SK-N-SH treated with all-trans-retinoic acid at 6 μM for 48 hours (cell line): ENCODE results near the gene HHAT.

Source experiments
- ATAC-seq: fragments of 200-7000 bp; cut with Tn5 transposase; 3 replicates; pipeline ENCODE4 v1.9.1; 2020; ENCODE audit warnings: mild to moderate bottlenecking, moderate library complexity
- BACH2 ChIP-seq: fragments of 250-450 bp; sonication (Bioruptor Pico); IDR thresholded peaks from 2 replicates; pipeline ENCODE4 v1.9.0; 2021; ENCODE audit warnings: mild to moderate bottlenecking, borderline replicate concordance
- CSDC2 ChIP-seq: fragments of 250-450 bp; sonication (Bioruptor Pico); IDR thresholded peaks from 2 replicates; pipeline ENCODE4 v1.5.0; 2020; ENCODE audit warnings: mild to moderate bottlenecking, moderate library complexity
- GLIS3 ChIP-seq: fragments of 250-450 bp; sonication (Bioruptor Pico); IDR thresholded peaks from 2 replicates; pipeline ENCODE4 v1.5.0; 2020; ENCODE audit warnings: mild to moderate bottlenecking, moderate library complexity
- ISL1 ChIP-seq: fragments of 250-450 bp; sonication (Bioruptor Pico); IDR thresholded peaks from 2 replicates; pipeline ENCODE4 v2.1.2; 2022; ENCODE audit warnings: mild to moderate bottlenecking, moderate library complexity
- OSR1 ChIP-seq: fragments of 250-450 bp; sonication (Bioruptor Pico); IDR thresholded peaks from 2 replicates; pipeline ENCODE4 v1.8.0; 2022; ENCODE audit warnings: moderate library complexity, mild to moderate bottlenecking, inconsistent platforms
- PPARA ChIP-seq: fragments of 250-450 bp; sonication (Bioruptor Pico); IDR thresholded peaks from 2 replicates; pipeline ENCODE4 v1.5.0; 2020; ENCODE audit warnings: mild to moderate bottlenecking, borderline replicate concordance
- RARB ChIP-seq: fragments of 250-450 bp; sonication (Bioruptor Pico); IDR thresholded peaks from 2 replicates; pipeline ENCODE4 v1.8.0; 2021; ENCODE audit warnings: mild to moderate bottlenecking, moderate library complexity
- SNAI2 ChIP-seq: fragments of 250-450 bp; sonication (Bioruptor Pico); IDR thresholded peaks from 2 replicates; pipeline ENCODE4 v1.5.0; 2020; ENCODE audit warnings: mild to moderate bottlenecking, moderate library complexity
- TCF4 ChIP-seq: fragments of 250-450 bp; sonication (Bioruptor Pico); IDR thresholded peaks from 2 replicates; pipeline ENCODE4 v1.8.0; 2021; ENCODE audit warnings: mild to moderate bottlenecking, moderate library complexity, borderline replicate concordance
- TOX ChIP-seq: fragments of 250-450 bp; sonication (Bioruptor Pico); IDR thresholded peaks from 2 replicates; pipeline ENCODE4 v1.8.0; 2021; ENCODE audit warnings: mild to moderate bottlenecking, moderate library complexity, borderline replicate concordance
- ZFP3 ChIP-seq: fragments of 250-450 bp; sonication (Bioruptor Pico); IDR thresholded peaks from 2 replicates; pipeline ENCODE4 v1.5.0; 2020; ENCODE audit warnings: mild to moderate bottlenecking, moderate library complexity
- ZFP30 ChIP-seq: fragments of 450-650 bp; formaldehyde crosslinking; IDR thresholded peaks from 2 replicates; pipeline ENCODE4 v1.5.0; 2022; ENCODE audit warnings: mild to moderate bottlenecking, moderate library complexity
- ZNF565 ChIP-seq: fragments of 450-650 bp; formaldehyde crosslinking; conservative IDR thresholded peaks from 2 replicates; pipeline ENCODE4 v1.5.0; 2020; ENCODE audit warnings: low read depth, mild to moderate bottlenecking, moderate library complexity
- ZNF70 ChIP-seq: fragments of 450-650 bp; formaldehyde crosslinking; IDR thresholded peaks from 2 replicates; pipeline ENCODE4 v1.5.0; 2020; ENCODE audit warnings: mild to moderate bottlenecking, moderate library complexity
- ZNF8 ChIP-seq: fragments of 450-650 bp; formaldehyde crosslinking; IDR thresholded peaks from 2 replicates; pipeline ENCODE4 v1.5.0; 2020; ENCODE audit warnings: mild to moderate bottlenecking, moderate library complexity
- TF ChIP-seq, protein P1 (sequence below): fragments of 250-450 bp; sonication (Bioruptor Pico); IDR thresholded peaks from 2 replicates; pipeline ENCODE4 v1.5.1; 2020; ENCODE audit warnings: low read depth, mild to moderate bottlenecking, moderate library complexity
- TF ChIP-seq, protein P2 (sequence below): fragments of 250-450 bp; sonication (Bioruptor Pico); IDR thresholded peaks from 2 replicates; pipeline ENCODE4 v1.8.0; 2020; ENCODE audit warnings: mild to moderate bottlenecking, moderate library complexity, borderline replicate concordance
- TF ChIP-seq, protein P3 (sequence below): fragments of 250-450 bp; sonication (Bioruptor Pico); IDR thresholded peaks from 2 replicates; pipeline ENCODE4 v1.5.0; 2020; ENCODE audit warnings: mild to moderate bottlenecking, moderate library complexity
- TF ChIP-seq, protein P4 (sequence below): fragments of 250-450 bp; sonication (Bioruptor Pico); IDR thresholded peaks from 2 replicates; pipeline ENCODE4 v1.5.1; 2021; ENCODE audit warnings: mild to moderate bottlenecking, moderate library complexity
- TF ChIP-seq, protein P5 (sequence below): fragments of 250-450 bp; sonication (Bioruptor Pico); IDR thresholded peaks from 2 replicates; pipeline ENCODE4 v1.8.0; 2021; ENCODE audit warnings: low read depth, mild to moderate bottlenecking, moderate library complexity, borderline replicate concordance

Gene HHAT

DNA sequence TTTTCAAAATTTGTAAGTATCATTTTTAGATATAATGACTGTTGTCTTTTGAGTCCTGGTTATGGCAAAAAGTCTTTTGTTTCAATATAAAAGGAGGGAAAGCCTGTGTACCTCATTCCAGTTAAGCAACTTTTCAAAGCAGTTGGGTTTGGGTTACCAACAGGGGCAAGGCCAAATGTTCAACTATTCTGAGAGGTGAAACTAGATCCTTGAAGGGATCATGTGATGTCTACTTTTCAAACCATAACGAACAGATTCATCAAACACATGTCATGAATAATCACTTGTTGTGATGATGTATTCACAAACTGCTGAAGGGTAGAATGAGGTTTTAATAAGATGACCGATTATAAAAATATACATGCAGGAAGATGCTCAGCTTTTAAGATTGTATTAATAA lies 171.3 kb downstream of the HHAT start:
- ATAC-seq: no peak
- TF ChIP-seq, protein P1, sequence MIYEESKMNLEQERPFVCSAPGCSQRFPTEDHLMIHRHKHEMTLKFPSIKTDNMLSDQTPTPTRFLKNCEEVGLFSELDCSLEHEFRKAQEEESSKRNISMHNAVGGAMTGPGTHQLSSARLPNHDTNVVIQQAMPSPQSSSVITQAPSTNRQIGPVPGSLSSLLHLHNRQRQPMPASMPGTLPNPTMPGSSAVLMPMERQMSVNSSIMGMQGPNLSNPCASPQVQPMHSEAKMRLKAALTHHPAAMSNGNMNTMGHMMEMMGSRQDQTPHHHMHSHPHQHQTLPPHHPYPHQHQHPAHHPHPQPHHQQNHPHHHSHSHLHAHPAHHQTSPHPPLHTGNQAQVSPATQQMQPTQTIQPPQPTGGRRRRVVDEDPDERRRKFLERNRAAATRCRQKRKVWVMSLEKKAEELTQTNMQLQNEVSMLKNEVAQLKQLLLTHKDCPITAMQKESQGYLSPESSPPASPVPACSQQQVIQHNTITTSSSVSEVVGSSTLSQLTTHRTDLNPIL (CRISPR knock-in tag): no peak
- TF ChIP-seq, protein P2, sequence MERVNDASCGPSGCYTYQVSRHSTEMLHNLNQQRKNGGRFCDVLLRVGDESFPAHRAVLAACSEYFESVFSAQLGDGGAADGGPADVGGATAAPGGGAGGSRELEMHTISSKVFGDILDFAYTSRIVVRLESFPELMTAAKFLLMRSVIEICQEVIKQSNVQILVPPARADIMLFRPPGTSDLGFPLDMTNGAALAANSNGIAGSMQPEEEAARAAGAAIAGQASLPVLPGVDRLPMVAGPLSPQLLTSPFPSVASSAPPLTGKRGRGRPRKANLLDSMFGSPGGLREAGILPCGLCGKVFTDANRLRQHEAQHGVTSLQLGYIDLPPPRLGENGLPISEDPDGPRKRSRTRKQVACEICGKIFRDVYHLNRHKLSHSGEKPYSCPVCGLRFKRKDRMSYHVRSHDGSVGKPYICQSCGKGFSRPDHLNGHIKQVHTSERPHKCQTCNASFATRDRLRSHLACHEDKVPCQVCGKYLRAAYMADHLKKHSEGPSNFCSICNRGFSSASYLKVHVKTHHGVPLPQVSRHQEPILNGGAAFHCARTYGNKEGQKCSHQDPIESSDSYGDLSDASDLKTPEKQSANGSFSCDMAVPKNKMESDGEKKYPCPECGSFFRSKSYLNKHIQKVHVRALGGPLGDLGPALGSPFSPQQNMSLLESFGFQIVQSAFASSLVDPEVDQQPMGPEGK (CRISPR knock-in tag): no peak
- TF ChIP-seq, protein P3, sequence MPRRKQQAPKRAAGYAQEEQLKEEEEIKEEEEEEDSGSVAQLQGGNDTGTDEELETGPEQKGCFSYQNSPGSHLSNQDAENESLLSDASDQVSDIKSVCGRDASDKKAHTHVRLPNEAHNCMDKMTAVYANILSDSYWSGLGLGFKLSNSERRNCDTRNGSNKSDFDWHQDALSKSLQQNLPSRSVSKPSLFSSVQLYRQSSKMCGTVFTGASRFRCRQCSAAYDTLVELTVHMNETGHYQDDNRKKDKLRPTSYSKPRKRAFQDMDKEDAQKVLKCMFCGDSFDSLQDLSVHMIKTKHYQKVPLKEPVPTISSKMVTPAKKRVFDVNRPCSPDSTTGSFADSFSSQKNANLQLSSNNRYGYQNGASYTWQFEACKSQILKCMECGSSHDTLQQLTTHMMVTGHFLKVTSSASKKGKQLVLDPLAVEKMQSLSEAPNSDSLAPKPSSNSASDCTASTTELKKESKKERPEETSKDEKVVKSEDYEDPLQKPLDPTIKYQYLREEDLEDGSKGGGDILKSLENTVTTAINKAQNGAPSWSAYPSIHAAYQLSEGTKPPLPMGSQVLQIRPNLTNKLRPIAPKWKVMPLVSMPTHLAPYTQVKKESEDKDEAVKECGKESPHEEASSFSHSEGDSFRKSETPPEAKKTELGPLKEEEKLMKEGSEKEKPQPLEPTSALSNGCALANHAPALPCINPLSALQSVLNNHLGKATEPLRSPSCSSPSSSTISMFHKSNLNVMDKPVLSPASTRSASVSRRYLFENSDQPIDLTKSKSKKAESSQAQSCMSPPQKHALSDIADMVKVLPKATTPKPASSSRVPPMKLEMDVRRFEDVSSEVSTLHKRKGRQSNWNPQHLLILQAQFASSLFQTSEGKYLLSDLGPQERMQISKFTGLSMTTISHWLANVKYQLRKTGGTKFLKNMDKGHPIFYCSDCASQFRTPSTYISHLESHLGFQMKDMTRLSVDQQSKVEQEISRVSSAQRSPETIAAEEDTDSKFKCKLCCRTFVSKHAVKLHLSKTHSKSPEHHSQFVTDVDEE (CRISPR knock-in tag): no peak
- no peak for TF ChIP-seq GLIS3 (CRISPR knock-in tag)
- TF ChIP-seq ZNF8 (CRISPR knock-in tag): no peak
- TF ChIP-seq CSDC2 (CRISPR knock-in tag): no peak
- TF ChIP-seq, protein P4, sequence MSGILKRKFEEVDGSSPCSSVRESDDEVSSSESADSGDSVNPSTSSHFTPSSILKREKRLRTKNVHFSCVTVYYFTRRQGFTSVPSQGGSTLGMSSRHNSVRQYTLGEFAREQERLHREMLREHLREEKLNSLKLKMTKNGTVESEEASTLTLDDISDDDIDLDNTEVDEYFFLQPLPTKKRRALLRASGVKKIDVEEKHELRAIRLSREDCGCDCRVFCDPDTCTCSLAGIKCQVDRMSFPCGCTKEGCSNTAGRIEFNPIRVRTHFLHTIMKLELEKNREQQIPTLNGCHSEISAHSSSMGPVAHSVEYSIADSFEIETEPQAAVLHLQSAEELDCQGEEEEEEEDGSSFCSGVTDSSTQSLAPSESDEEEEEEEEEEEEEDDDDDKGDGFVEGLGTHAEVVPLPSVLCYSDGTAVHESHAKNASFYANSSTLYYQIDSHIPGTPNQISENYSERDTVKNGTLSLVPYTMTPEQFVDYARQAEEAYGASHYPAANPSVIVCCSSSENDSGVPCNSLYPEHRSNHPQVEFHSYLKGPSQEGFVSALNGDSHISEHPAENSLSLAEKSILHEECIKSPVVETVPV (CRISPR knock-in tag): no peak
- TF ChIP-seq ZNF70: no peak
- no peak for TF ChIP-seq ZNF565 (CRISPR knock-in tag)
- TF ChIP-seq TCF4 (CRISPR knock-in tag): no peak
- TF ChIP-seq, protein P5, sequence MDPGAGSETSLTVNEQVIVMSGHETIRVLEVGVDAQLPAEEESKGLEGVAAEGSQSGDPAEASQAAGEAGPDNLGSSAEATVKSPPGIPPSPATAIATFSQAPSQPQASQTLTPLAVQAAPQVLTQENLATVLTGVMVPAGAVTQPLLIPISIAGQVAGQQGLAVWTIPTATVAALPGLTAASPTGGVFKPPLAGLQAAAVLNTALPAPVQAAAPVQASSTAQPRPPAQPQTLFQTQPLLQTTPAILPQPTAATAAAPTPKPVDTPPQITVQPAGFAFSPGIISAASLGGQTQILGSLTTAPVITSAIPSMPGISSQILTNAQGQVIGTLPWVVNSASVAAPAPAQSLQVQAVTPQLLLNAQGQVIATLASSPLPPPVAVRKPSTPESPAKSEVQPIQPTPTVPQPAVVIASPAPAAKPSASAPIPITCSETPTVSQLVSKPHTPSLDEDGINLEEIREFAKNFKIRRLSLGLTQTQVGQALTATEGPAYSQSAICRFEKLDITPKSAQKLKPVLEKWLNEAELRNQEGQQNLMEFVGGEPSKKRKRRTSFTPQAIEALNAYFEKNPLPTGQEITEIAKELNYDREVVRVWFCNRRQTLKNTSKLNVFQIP: no peak
- TF ChIP-seq ISL1 (CRISPR knock-in tag): no peak
- no peak for TF ChIP-seq PPARA (CRISPR knock-in tag)
- no peak for TF ChIP-seq BACH2 (CRISPR knock-in tag)
- no peak for TF ChIP-seq ZFP30 (CRISPR knock-in tag)
- no peak for TF ChIP-seq RARB
- no peak for TF ChIP-seq TOX (CRISPR knock-in tag)
- TF ChIP-seq ZFP3 (CRISPR knock-in tag): no peak

DNA sequence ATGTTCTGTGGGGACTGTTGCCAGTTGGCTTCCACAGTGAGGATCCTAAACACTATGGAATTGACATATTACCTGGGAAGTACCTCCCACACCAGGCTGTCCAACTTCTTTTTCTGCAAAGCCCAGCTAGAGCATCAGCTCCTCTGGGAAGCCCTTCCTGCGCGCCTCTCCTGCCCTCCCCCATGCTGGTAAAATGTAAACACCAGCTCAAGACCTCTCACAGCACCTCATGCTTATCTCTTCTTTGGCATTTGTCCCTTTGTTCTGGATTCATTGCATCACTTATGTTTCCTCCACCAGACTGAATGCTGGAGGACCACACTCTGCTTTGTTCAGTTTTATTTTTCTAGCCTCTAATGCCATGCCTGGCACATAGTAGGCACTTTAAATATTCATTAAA lies 172.1 kb downstream of the HHAT start:
- TF ChIP-seq SNAI2 (CRISPR knock-in tag): no peak
- no peak for TF ChIP-seq OSR1
- TF ChIP-seq, all 23 proteins: peak for 0

DNA sequence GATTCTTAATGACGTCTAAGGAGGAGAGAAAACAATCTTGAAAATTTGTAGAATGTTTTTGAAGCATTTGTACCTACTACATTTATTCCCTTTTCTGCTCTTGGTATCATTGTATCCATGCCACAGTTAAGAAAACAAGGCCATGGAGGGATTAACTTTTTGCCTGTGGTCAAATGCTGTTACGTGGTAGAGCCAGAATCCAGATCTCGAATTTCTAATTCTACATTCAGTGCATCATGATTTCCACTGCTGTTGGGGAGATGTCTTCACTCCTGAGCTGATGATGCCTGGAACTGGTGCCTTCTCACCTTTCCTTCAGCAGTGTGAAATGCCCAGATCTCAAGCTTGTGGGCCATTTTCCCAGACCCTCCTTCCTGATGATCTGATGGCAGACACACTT lies 175.6 kb downstream of the HHAT start:
- ATAC-seq: no peak

More for the DNA sequence above, 172.1 kb downstream of the HHAT start:
- no peak for ATAC-seq

More for the DNA sequence above, 175.6 kb downstream of the HHAT start:
- TF ChIP-seq ZFP30 (CRISPR knock-in tag) (no peak), TOX (CRISPR knock-in tag) (no peak)
